A673 (cell line): ENCODE results near the gene MGAT4A.

Source experiments
- EZH2 ChIP-seq: fragments of 200-600 bp; sonication (generic); IDR thresholded peaks from 2 replicates; pipeline ENCODE4 v1.6.1; 2017; ENCODE audit warnings: borderline replicate concordance, low read depth, mild to moderate bottlenecking, mixed read lengths, antibody characterized with exemption, low read length; ENCODE audit not compliant: poor library complexity, severe bottlenecking
- TF ChIP-seq, protein P1 (sequence below): fragments of 300-800, 200-600 bp; sonication (generic); conservative IDR thresholded peaks from 2 replicates; pipeline ENCODE4 v1.5.1; 2017; ENCODE audit warnings: low read depth, mild to moderate bottlenecking, antibody characterized with exemption, low read length, moderate library complexity, mixed read lengths

DNA sequence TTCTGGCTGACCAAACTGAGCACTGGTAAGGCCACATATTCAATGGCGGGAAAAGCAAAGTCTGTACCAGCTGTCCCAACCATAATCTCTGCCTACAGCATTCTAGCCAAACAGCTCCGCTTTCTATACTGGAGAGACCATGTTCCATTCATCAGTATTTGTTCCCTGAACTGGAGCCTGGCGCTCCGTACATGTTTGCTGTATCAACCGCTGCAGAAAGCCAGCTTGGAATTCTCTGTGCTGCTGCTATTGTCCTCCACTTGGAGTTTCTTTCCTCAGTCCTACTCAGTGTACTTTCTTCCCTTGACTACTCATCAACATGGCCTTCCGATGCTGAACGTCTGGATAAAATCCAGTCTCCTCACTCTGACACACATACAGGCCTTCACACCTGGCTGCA, 124.5 kb downstream of the MGAT4A start:
- TF ChIP-seq, protein P1, sequence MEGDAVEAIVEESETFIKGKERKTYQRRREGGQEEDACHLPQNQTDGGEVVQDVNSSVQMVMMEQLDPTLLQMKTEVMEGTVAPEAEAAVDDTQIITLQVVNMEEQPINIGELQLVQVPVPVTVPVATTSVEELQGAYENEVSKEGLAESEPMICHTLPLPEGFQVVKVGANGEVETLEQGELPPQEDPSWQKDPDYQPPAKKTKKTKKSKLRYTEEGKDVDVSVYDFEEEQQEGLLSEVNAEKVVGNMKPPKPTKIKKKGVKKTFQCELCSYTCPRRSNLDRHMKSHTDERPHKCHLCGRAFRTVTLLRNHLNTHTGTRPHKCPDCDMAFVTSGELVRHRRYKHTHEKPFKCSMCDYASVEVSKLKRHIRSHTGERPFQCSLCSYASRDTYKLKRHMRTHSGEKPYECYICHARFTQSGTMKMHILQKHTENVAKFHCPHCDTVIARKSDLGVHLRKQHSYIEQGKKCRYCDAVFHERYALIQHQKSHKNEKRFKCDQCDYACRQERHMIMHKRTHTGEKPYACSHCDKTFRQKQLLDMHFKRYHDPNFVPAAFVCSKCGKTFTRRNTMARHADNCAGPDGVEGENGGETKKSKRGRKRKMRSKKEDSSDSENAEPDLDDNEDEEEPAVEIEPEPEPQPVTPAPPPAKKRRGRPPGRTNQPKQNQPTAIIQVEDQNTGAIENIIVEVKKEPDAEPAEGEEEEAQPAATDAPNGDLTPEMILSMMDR = no peak
- no peak for TF ChIP-seq EZH2
